ENCODE data around the gene NFRKB.
"Not testable (repeated sequence)": the region's sequence is repeated elsewhere in the genome, so short reads cannot be mapped to it uniquely, and the experiment has no call there.

Gene NFRKB

DNA sequence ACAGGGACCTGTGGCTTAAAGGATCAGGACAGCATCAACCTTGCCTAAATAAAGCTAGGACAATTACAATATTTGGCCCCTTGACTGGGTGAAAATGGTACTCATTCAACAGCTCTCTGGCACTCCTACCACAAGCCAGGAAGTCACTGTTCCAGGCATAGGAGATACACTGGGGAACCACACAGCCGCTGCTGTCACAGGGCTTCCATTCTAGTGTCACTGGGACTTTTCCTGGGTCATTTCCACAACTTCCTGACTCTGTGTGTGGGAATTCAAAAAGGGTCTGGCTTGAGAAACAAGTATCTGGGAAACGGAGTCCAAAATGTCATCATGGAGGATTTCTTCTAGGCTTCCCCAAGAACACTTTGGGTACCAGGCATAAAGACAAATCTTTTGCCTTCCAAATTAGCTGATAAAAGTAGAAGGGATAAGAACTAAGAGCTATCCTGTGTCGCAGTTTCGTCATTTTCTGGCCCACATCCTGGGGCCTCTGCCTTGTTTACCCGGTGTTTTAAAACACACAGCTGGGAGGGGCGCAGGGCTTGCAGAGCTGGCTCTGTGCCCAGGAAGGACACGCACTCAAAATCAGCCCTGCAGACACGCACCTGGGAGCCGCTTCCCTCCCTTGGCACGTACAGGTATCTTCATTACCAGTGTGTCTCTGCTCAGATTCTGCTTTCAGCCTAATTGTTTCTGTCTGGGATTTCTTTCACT lies 41.7 kb downstream of the NFRKB start:
- Histone ChIP-seq H3K36me3 (ENCODE audit: control insufficient read depth, insufficient read depth, low read length) (peaks cover 10% of the 10 kb centered on the region), H3K4me1 (ENCODE audit: control insufficient read depth, insufficient read depth, low read length) (peaks cover 21% of the 10 kb centered on the region), H3K27me3 (ENCODE audit: control insufficient read depth, insufficient read depth, low read length) (no peaks in the 10 kb centered on the region), H3K9me3 (ENCODE audit: control insufficient read depth, low read length) (no peaks in the 10 kb centered on the region), H3K9ac (ENCODE audit: low read length) (peak overlapping the region; percentile 11), H3K4me3 (ENCODE audit: low read length) (no peak overlapping the region)

DNA sequence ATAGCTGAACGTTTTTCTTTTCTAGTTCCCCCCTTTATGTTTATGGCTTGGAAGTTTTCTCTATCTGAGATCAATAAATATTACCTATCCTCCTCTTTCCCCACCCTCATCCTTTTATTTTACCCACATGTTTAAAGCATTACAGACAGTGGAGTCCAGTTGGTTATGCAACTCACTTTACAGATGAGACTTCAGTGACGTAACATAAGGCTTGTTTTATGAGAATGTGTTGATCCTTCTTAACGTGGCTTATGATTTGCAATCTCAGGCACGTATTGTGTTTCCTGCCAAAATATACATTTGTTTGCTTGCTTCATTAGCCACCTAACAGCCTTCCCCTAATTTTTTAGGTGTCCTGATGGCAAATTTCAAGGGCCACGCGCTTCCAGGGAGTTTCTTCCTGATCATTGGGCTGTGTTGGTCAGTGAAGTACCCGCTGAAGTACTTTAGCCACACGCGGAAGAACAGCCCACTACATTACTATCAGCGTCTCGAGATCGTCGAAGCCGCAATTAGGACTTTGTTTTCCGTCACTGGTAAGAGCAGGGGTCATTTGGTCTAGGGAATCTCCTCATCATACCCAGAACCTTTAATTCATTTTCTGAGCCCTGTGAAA lies 43.1 kb downstream of the NFRKB start:
- H3K4me3 ChIP-seq (ENCODE audit: low read length), result no peak overlapping the region
- H3K27me3 ChIP-seq (ENCODE audit: control insufficient read depth, insufficient read depth, low read length), result no peaks in the 10 kb centered on the region
- no peaks in the 10 kb centered on the region for H3K9me3 ChIP-seq (ENCODE audit: control insufficient read depth, low read length)
- H3K9ac ChIP-seq (ENCODE audit: low read length), result no peak overlapping the region
- H3K36me3 ChIP-seq (ENCODE audit: control insufficient read depth, insufficient read depth, low read length), result peaks cover 10% of the 10 kb centered on the region
- H3K4me1 ChIP-seq (ENCODE audit: control insufficient read depth, insufficient read depth, low read length), result peaks cover 26% of the 10 kb centered on the region

DNA sequence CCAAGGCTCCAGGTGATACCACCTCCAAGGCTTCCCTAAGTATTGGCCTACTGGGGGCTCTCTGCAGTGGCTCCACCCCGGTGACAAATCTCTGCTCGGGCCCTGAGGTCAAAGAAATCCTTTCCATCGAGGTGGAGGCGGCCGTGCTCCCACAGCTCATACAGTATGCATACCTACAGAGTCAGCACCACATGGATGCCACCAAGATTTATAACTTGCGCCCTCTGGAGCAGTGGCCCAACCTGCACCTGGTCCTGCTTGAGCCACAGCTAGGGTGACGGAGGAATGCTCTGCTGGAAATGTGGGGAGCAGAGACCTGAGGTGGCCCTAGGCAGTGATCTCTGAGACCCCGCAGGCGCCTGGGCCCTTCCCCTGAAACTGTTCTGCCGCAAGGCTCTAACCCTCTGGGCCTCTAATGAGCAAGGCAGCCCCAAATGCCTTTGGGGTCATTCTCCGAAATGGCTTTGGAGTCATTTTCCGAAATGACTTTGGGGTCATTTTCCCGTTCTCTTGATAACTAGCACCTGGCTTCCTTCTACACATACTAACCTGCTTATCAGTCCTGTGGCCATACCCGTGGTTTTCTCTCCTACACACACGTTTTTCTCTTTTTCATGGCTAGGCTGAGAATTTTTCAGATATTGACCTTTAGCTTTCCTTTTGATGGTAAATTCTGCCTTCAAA lies 45.8 kb downstream of the NFRKB start:
- Histone ChIP-seq H3K9ac (ENCODE audit: low read length) (no peak overlapping the region), H3K4me1 (ENCODE audit: control insufficient read depth, insufficient read depth, low read length) (peaks cover 31% of the 10 kb centered on the region), H3K4me3 (ENCODE audit: low read length) (no peak overlapping the region), H3K9me3 (ENCODE audit: control insufficient read depth, low read length) (no peaks in the 10 kb centered on the region), H3K36me3 (ENCODE audit: control insufficient read depth, insufficient read depth, low read length) (no peaks in the 10 kb centered on the region), H3K27me3 (ENCODE audit: control insufficient read depth, insufficient read depth, low read length) (no peaks in the 10 kb centered on the region)

DNA sequence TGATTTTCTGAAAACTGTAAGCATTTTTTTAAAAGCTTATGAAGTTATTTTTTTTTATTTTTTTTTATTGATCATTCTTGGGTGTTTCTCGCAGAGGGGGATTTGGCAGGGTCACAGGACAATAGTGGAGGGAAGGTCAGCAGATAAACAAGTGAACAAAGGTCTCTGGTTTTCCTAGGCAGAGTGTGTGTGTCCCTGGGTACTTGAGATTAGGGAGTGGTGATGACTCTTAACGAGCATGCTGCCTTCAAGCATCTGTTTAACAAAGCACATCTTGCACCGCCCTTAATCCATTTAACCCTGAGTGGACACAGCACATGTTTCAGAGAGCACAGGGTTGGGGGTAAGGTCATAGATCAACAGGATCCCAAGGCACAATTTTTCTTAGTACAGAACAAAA lies 48.0 kb downstream of the NFRKB start:
- H3K9me3 ChIP-seq (ENCODE audit: control insufficient read depth, low read length); H3K27me3 ChIP-seq (ENCODE audit: control insufficient read depth, insufficient read depth, low read length); H3K4me3 ChIP-seq (ENCODE audit: low read length); H3K36me3 ChIP-seq (ENCODE audit: control insufficient read depth, insufficient read depth, low read length): not testable (repeated sequence)
- peaks cover 15% of the 10 kb centered on the region for H3K4me1 ChIP-seq (ENCODE audit: control insufficient read depth, insufficient read depth, low read length)
- peak overlapping the region; percentile 54 for H3K9ac ChIP-seq (ENCODE audit: low read length)

DNA sequence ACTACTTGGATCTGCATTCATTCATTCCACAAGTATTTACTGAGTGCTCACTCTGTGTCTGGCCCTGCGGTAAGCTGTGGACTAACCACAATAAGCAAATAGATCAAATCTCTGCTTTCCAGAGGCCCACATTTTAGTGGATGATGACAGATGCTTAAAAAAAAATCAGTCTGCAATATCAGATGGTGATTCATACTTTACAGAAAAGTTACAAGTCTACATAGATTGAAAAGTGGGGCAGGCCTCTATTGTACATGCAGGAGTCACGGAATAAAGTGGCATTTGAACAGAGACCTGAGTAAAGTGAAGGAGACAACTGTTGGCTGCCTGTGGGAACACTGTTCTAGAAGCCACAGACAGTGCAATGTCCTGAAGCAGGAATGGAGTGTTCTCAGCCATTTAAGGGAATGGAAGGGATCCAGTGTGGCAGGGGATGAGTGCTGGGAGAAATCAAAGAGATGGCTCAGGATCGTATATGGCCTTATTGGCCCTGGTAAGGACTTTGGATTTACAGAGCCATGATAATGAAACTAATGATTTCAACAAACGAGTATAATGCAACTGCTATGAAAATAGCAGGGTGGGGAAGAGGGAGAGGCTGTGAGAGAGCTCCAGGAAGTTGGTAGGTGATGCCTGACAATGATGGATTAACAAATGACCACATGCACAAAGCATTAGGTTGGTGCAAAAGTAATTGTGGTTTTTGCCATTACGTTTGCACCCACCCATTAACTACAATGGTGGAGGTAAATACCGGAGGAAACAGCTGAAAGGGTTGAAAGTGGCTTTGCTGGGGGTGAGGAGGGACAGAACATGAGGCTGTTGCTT lies 48.7 kb downstream of the NFRKB start:
- Histone ChIP-seq H3K9me3 (ENCODE audit: control insufficient read depth, low read length) (no peaks in the 10 kb centered on the region), H3K27me3 (ENCODE audit: control insufficient read depth, insufficient read depth, low read length) (no peaks in the 10 kb centered on the region), H3K9ac (ENCODE audit: low read length) (peak overlapping the region; percentile 54), H3K36me3 (ENCODE audit: control insufficient read depth, insufficient read depth, low read length) (no peaks in the 10 kb centered on the region), H3K4me1 (ENCODE audit: control insufficient read depth, insufficient read depth, low read length) (peaks cover 15% of the 10 kb centered on the region), H3K4me3 (ENCODE audit: low read length) (peak overlapping the region; percentile 27)

Measured in mucosa of stomach (tissue), 1 donor.